Activated CD8-positive, alpha-beta memory T cell treated with anti-CD3 and anti-CD28 coated beads for 1 hour (primary cell): ENCODE results near the gene PIK3R5.
"Not testable (repeated sequence)": the region's sequence is repeated elsewhere in the genome, so short reads cannot be mapped to it uniquely, and the experiment has no call there.

Experiments
- DNase-seq, 2 donors: peaks; one replicate each; pipeline ENCODE4 v3.0.0-alpha.2; 2020; ENCODE audit warnings: low read depth in 1 of 2; ENCODE audit errors: extremely low read depth in 1 of 2

The PIK3R5 gene

GRCh38 chr17:8865811-8866210 lies 99.7 kb downstream of the PIK3R5 start:
- no peak for DNase-seq

GRCh38 chr17:8865385-8865784 lies 100.1 kb downstream of the PIK3R5 start:
- DNase-seq, result no peak

- DNase-seq, result no peak
Measured at GRCh38 chr17:8862213-8863056, 103.1 kb downstream of the PIK3R5 start.

GRCh38 chr17:8861495-8862181 lies 103.9 kb downstream of the PIK3R5 start:
- DNase-seq, result no peak

- DNase-seq, result no peak
Measured at GRCh38 chr17:8859804-8860430, 105.6 kb downstream of the PIK3R5 start.

- no peak for DNase-seq
Measured at GRCh38 chr17:8859027-8859803, 106.3 kb downstream of the PIK3R5 start.

- no peak for DNase-seq
Measured at GRCh38 chr17:8857919-8858318, 107.6 kb downstream of the PIK3R5 start.

- DNase-seq, result no peak
Measured at GRCh38 chr17:8856869-8857575, 108.5 kb downstream of the PIK3R5 start.

- not testable (repeated sequence) for DNase-seq
Measured at GRCh38 chr17:8856205-8856603, 109.3 kb downstream of the PIK3R5 start.

- no peak for DNase-seq
Measured at GRCh38 chr17:8855477-8856204, 109.9 kb downstream of the PIK3R5 start.

GRCh38 chr17:8851600-8851999 lies 113.9 kb downstream of the PIK3R5 start:
- DNase-seq, result no peak

- no peak for DNase-seq
Measured at GRCh38 chr17:8849311-8850041, 116.0 kb downstream of the PIK3R5 start.

GRCh38 chr17:8847891-8848290 lies 117.6 kb downstream of the PIK3R5 start:
- DNase-seq, result no peak

- DNase-seq, result no peak
Measured at GRCh38 chr17:8846768-8847211, 118.7 kb downstream of the PIK3R5 start.

GRCh38 chr17:8844229-8845218 lies 121.0 kb downstream of the PIK3R5 start:
- no peak for DNase-seq

GRCh38 chr17:8843344-8843743 lies 122.2 kb downstream of the PIK3R5 start:
- DNase-seq, result no peak

GRCh38 chr17:8841844-8842243 lies 123.7 kb downstream of the PIK3R5 start:
- DNase-seq, result no peak
